ENCODE results near the gene MARS1.

DNA sequence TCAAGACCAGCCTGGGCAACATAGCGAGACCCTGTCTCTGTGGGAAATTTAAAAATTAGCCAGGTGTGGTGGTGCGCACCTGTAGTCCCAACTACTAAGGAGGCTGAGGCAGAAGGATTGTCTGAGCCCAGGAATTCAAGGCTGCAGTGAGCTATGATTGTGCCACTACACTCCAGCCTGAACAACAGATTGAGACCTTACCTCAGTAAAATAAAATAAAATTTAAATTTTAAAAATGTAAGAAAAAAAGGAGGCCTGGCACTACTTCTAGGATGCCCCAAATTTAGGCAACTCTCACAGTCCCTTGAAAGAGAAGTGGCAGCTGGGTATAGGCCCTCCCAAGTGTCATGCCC is 33.7 kb upstream of the MARS1 start:
- TF ChIP-seq, protein P1, sequence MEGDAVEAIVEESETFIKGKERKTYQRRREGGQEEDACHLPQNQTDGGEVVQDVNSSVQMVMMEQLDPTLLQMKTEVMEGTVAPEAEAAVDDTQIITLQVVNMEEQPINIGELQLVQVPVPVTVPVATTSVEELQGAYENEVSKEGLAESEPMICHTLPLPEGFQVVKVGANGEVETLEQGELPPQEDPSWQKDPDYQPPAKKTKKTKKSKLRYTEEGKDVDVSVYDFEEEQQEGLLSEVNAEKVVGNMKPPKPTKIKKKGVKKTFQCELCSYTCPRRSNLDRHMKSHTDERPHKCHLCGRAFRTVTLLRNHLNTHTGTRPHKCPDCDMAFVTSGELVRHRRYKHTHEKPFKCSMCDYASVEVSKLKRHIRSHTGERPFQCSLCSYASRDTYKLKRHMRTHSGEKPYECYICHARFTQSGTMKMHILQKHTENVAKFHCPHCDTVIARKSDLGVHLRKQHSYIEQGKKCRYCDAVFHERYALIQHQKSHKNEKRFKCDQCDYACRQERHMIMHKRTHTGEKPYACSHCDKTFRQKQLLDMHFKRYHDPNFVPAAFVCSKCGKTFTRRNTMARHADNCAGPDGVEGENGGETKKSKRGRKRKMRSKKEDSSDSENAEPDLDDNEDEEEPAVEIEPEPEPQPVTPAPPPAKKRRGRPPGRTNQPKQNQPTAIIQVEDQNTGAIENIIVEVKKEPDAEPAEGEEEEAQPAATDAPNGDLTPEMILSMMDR (IDR thresholded peaks at IDR 0.05): no peak
- no peak for TF ChIP-seq POLR2A (IDR thresholded peaks at IDR 0.05)
